WERI-Rb-1 (cell line): ENCODE results near the gene DOCK10.

Experiments used
- DNase-seq: peaks from one replicate; pipeline ENCODE4 v3.0.0-alpha.2; 2020
- H3K27ac ChIP-seq: fragments of 250-450 bp; sonication (Bioruptor Pico); 2 replicates; pipeline ENCODE4 v1.5.1; 2020; ENCODE audit warnings: mild to moderate bottlenecking, moderate library complexity
- H3K27me3 ChIP-seq: fragments of 250-450 bp; sonication (Bioruptor Pico); 2 replicates; pipeline ENCODE4 v1.5.1; 2021; ENCODE audit warnings: mild to moderate bottlenecking, low read depth, moderate library complexity; ENCODE audit not compliant: insufficient read depth, severe bottlenecking
- H3K36me3 ChIP-seq: fragments of 250-450 bp; sonication (Bioruptor Pico); 2 replicates; pipeline ENCODE4 v1.5.1; 2020; ENCODE audit warnings: mild to moderate bottlenecking, moderate library complexity
- H3K4me3 ChIP-seq: 2 replicates; pipeline ENCODE4 v1.5.1; 2011; ENCODE audit warnings: low read depth, mild to moderate bottlenecking, control low read depth, low read length
- H3K9me3 ChIP-seq: fragments of 250-450 bp; sonication (Bioruptor Pico); 2 replicates; pipeline ENCODE4 v1.5.1; 2021; ENCODE audit warnings: mild to moderate bottlenecking, moderate library complexity; ENCODE audit not compliant: severe bottlenecking
- CTCF ChIP-seq: IDR thresholded peaks from 2 replicates; pipeline ENCODE4 v1.5.1; 2011; ENCODE audit warnings: low read depth, mild to moderate bottlenecking, control low read depth, inconsistent platforms, low read length

Gene DOCK10

GRCh38 chr2:224837066-224837465 is 205.2 kb downstream of the DOCK10 start:
- no peaks in the 10 kb centered on the region for H3K36me3 ChIP-seq
- no peak for TF ChIP-seq CTCF
- H3K9me3 ChIP-seq = no peaks in the 10 kb centered on the region
- H3K4me3 ChIP-seq = no peak overlapping the region
- H3K27ac ChIP-seq = no peak overlapping the region
- no peaks in the 10 kb centered on the region for H3K27me3 ChIP-seq
- DNase-seq = no peak

- Histone ChIP-seq H3K9me3 (no peaks in the 10 kb centered on the region), H3K36me3 (no peaks in the 10 kb centered on the region), H3K4me3 (no peak overlapping the region), H3K27ac (no peak overlapping the region), H3K27me3 (no peaks in the 10 kb centered on the region)
- no peak for DNase-seq
- no peak for TF ChIP-seq CTCF
These were observed 206.0 kb downstream of the DOCK10 start for GRCh38 chr2:224836263-224836662.

- no peak for TF ChIP-seq CTCF
- Histone ChIP-seq H3K27me3 (no peaks in the 10 kb centered on the region), H3K4me3 (no peak overlapping the region), H3K27ac (no peak overlapping the region), H3K36me3 (no peaks in the 10 kb centered on the region), H3K9me3 (no peaks in the 10 kb centered on the region)
- no peak for DNase-seq
These were observed 206.9 kb downstream of the DOCK10 start for GRCh38 chr2:224835405-224835804.

GRCh38 chr2:224833986-224834385 is 208.3 kb downstream of the DOCK10 start:
- H3K9me3 ChIP-seq = no peaks in the 10 kb centered on the region
- no peak for DNase-seq
- H3K27me3 ChIP-seq = no peaks in the 10 kb centered on the region
- TF ChIP-seq CTCF = no peak
- H3K27ac ChIP-seq = no peak overlapping the region
- no peaks in the 10 kb centered on the region for H3K36me3 ChIP-seq
- H3K4me3 ChIP-seq = no peak overlapping the region

- no peak for TF ChIP-seq CTCF
- H3K27me3 ChIP-seq = no peaks in the 10 kb centered on the region
- H3K27ac ChIP-seq = no peak overlapping the region
- no peaks in the 10 kb centered on the region for H3K9me3 ChIP-seq
- H3K36me3 ChIP-seq = no peaks in the 10 kb centered on the region
- no peak for DNase-seq
- no peak overlapping the region for H3K4me3 ChIP-seq
These were observed 210.1 kb downstream of the DOCK10 start for GRCh38 chr2:224832207-224832606.

- no peaks in the 10 kb centered on the region for H3K27me3 ChIP-seq
- H3K4me3 ChIP-seq = no peak overlapping the region
- DNase-seq = no peak
- no peak overlapping the region for H3K27ac ChIP-seq
- TF ChIP-seq CTCF = no peak
- H3K9me3 ChIP-seq = no peaks in the 10 kb centered on the region
- no peaks in the 10 kb centered on the region for H3K36me3 ChIP-seq
These were observed 210.7 kb downstream of the DOCK10 start for GRCh38 chr2:224831530-224831929.
